Pancreas (tissue), 10 donors: ENCODE measurements around the gene ARHGEF25. TPM values are rescaled to one million over a fixed set of nuclear protein-coding genes. Genes with fewer than 3 reads are reported as not detected.
"Not testable (repeated sequence)": the region's sequence is repeated elsewhere in the genome, so short reads cannot be mapped to it uniquely, and the experiment has no call there.

ENCODE experiments used
- ATAC-seq, 4 donors: fragments of 200-7000 bp; cut with Tn5 transposase; one replicate each; pipeline versions ENCODE4 v1.8.0 to v1.9.1; 2020; ENCODE audit warnings: mild to moderate bottlenecking in 4 of 4, moderate library complexity in 4 of 4
- DNase-seq, 6 donors: peaks; one replicate each; pipeline ENCODE4 v3.0.0-alpha.2; 2020
- FAIRE-seq: peaks from 2 replicates; lab custom pipeline; 2012; peaks lifted over from hg19 to GRCh38; lab: Jason Lieb, UNC
- H3K27ac ChIP-seq, 4 donors: fragments of 200-600 bp; sonication (generic); 1 replicate in 3 of 4; 2 replicates in 1 of 4; pipeline versions ENCODE4 v1.5.0 to v1.8.0; 2020
- H3K27me3 ChIP-seq, 4 donors: fragments of 200-600 bp; one replicate each; pipeline ENCODE4 v1.8.0; 2021
- H3K36me3 ChIP-seq, 3 donors: fragments of 200-600 bp; sonication (generic) in 1 of 3; one replicate each; pipeline versions ENCODE4 v1.5.0 to v1.8.0; 2020 to 2021
- H3K4me1 ChIP-seq, 3 donors: fragments of 200-600 bp; one replicate each; pipeline ENCODE4 v1.8.0; 2021
- H3K4me3 ChIP-seq, 4 donors: fragments of 200-600 bp; sonication (generic) in 2 of 4; one replicate each; pipeline versions ENCODE4 v1.5.0 to v1.8.0; 2020 to 2021
- H3K9me3 ChIP-seq, 4 donors: fragments of 200-600 bp; one replicate each; pipeline ENCODE4 v1.8.0; 2021
- WGBS, 2 donors: extraction: QIAGEN DNeasy Blood & Tissue Kit; methylation state at CpG; one replicate each; pipeline ENCODE4 v1.1.7; 2013; 5-methylcytosine and 5-hydroxymethylcytosine counted together
- intact Hi-C, 3 donors: fragments of 100-400 bp; cut with DNase I; formaldehyde crosslinking; loops; one replicate each; pipeline versions ENCODE4 v1.11.1 to v1.14.2; 2022
- polyA plus RNA-seq, 2 donors: library from polyadenylated mRNA; stranded (reverse); fragments of 200-250 nt; gene quantifications; one replicate each; pipeline ENCODE4 v1.2.3, GENCODE V29; 2013
- total RNA-seq, 6 donors: library from RNA; stranded (reverse); fragmentation: NEBNext Ultra II Directional in 4 of 6; extraction: Animal tissue kit (Norgen Biotek cat#: 25700) in 4 of 6; gene quantifications; one replicate each; pipeline versions ENCODE4 v1.2.1 to v1.2.4, GENCODE V29; 2021 to 2023
- TF ChIP-seq, protein P1 (sequence below), 4 donors: fragments of 200-600 bp; sonication (generic) in 3 of 4; IDR thresholded peaks; one replicate each; pipeline versions ENCODE4 v1.5.0 to v1.8.0; 2021; ENCODE audit warnings: antibody characterized with exemption in 4 of 4
- donor health status: healthy with polysubstance abuse.
- donor health status: DM: no; HTN: no; CAD: no; lungs with moderate emphysema.
- donor health status: DM: no; HTN: no; CAD: no.
- donor health status: control.
- donor health status: control.
- donor health status: Bipolar disorder and iron deficiency.
- donor health status: DM: yes; HTN: yes; CAD: no.
- donor health status: DM: no; HTN: no; CAD: no.
- donor health status: DM: no; HTN: no; CAD: no.
- donor health status: DM: yes; HTN: yes; CAD: no.

ARHGEF25 gene
- total and polyA plus RNA-seq, 8 donors, result 1.8 to 22.1 (median 4.2) TPM

DNA sequence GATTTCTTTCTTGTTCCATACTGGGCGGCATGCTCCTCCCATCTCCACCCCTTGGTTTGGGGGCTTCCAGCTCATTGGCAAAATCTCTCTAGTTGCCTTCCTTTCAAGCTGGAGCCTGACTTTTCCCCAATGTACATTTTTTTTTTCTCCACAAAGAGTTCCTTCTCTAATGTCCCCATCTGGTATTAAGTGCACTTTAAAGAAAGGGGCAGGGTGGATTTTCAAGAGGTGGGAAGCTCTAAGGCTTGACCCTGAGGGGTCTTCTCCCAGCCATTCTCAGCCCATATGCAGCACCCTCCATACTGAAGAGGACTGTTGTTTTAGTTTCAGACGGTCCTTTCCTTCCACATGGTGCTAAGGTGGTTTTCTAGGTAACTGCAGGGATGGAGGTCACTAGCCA, 26.1 kb upstream of the ARHGEF25 start:
- no peak overlapping the region for H3K4me3 ChIP-seq
- intact Hi-C loops, result no loop called here
- no peak for ATAC-seq
- no peak for DNase-seq
- H3K27ac ChIP-seq, result no peak overlapping the region
- TF ChIP-seq, protein P1, sequence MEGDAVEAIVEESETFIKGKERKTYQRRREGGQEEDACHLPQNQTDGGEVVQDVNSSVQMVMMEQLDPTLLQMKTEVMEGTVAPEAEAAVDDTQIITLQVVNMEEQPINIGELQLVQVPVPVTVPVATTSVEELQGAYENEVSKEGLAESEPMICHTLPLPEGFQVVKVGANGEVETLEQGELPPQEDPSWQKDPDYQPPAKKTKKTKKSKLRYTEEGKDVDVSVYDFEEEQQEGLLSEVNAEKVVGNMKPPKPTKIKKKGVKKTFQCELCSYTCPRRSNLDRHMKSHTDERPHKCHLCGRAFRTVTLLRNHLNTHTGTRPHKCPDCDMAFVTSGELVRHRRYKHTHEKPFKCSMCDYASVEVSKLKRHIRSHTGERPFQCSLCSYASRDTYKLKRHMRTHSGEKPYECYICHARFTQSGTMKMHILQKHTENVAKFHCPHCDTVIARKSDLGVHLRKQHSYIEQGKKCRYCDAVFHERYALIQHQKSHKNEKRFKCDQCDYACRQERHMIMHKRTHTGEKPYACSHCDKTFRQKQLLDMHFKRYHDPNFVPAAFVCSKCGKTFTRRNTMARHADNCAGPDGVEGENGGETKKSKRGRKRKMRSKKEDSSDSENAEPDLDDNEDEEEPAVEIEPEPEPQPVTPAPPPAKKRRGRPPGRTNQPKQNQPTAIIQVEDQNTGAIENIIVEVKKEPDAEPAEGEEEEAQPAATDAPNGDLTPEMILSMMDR (IDR thresholded peaks at IDR 0.05), result no peak
- H3K36me3 ChIP-seq, result no peaks in the 10 kb centered on the region
- no peak for FAIRE-seq
- no peaks in the 10 kb centered on the region for H3K4me1 ChIP-seq
- H3K27me3 ChIP-seq, result no peaks in the 10 kb centered on the region
- H3K9me3 ChIP-seq, result no peaks in the 10 kb centered on the region
- WGBS, 2 donors, result 71% methylated on average over 2 of the region's 2 CpGs

- FAIRE-seq (no peak), ATAC-seq (no peak), DNase-seq (no peak)
- H3K27me3 ChIP-seq, result no peaks in the 10 kb centered on the region
- TF ChIP-seq, protein P1 (IDR thresholded peaks at IDR 0.05), result no peak
- no peaks in the 10 kb centered on the region for H3K36me3 ChIP-seq
- H3K27ac ChIP-seq, result no peak overlapping the region
- intact Hi-C loops, result no loop called here
- H3K9me3 ChIP-seq, result no peaks in the 10 kb centered on the region
- H3K4me1 ChIP-seq, result peaks cover 0 to 3% (median 0%) of the 10 kb centered on the region in 3 donors
- 86 to 93% methylated on average over 3 of the region's 3 CpGs for WGBS, 2 donors
- H3K4me3 ChIP-seq, result no peak overlapping the region
These were observed 25.1 kb upstream of the ARHGEF25 start for GRCh38 chr12:57586128-57586527.

GRCh38 chr12:57586832-57587429, 24.3 kb upstream of the ARHGEF25 start:
- no peak for FAIRE-seq
- Histone ChIP-seq H3K27me3 (no peaks in the 10 kb centered on the region), H3K4me3 (no peak overlapping the region), H3K4me1 (peaks cover under 1 to 3% (median 1%) of the 10 kb centered on the region in 3 donors), H3K9me3 (no peaks in the 10 kb centered on the region), H3K36me3 (no peaks in the 10 kb centered on the region), H3K27ac (no peak overlapping the region)
- no peak for DNase-seq
- no peak for ATAC-seq
- 67 to 70% methylated on average over 3 of the region's 3 CpGs for whole genome bisulfite sequencing, 2 donors
- intact Hi-C loops, result no loop called here
- TF ChIP-seq, protein P1 (IDR thresholded peaks at IDR 0.05), result no peak

DNA sequence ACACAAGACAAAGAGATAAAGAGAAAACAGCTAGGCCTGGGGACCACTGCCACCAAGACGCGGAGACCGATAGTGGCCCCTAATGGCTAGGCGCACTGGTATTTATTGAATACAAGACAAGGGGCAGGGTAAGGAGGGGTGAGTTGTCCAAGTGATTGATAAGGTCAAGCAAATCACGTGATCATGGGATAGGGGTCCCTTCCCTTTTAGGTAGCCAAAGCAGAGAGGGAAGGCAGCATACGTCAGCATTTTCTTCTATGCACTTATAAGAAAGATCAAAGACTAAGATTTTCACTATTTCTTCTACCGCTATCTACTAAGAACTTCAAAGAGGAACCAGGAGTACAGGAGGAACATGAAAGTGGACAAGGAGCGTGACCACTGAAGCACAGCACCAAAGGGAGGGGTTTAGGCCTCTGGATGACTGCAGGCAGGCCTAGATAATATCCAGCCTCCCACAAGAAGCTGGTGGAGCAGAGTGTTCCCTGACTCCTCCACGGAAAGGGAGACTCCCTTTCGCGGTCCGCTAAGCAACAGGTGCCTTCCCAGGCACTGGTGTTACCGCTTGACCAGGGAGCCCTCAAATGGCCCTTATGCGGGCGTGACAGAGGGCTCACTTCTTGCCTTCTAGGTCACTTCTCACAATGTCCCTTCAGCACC, 22.2 kb upstream of the ARHGEF25 start:
- H3K4me3 ChIP-seq, ATAC-seq, H3K27me3 ChIP-seq, FAIRE-seq, H3K36me3 ChIP-seq, intact Hi-C loops, DNase-seq, H3K9me3 ChIP-seq, H3K27ac ChIP-seq: not testable (repeated sequence)
- WGBS, 2 donors, result 84 to 88% methylated on average over 15 of the region's 15 CpGs
- H3K4me1 ChIP-seq, result peaks cover 3 to 10% (median 6%) of the 10 kb centered on the region in 3 donors

DNA sequence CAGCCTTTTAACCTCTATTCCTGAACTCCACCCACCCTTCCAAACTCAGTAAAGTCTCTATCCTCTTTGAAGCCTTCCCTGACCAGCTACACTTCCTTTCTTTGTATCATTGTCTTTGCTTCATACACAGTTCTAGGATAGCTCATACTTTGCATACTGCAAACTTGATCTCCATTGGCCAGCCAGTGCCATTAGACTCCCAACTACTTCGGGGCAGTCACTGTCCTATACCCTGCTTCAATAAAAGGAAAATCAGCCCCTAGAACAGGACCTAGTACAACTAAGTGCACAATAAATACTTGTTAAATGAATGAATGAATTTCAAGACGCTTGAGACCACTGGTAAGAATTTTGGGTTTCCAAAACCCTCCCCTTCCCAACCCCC, 20.8 kb upstream of the ARHGEF25 start:
- intact Hi-C loops, result no loop called here
- TF ChIP-seq, protein P1 (IDR thresholded peaks at IDR 0.05), result no peak
- peak overlapping the region; percentile 71 to 95 (median 91) for H3K4me3 ChIP-seq
- no peaks in the 10 kb centered on the region for H3K36me3 ChIP-seq
- H3K27me3 ChIP-seq, result no peaks in the 10 kb centered on the region
- H3K27ac ChIP-seq, result peak overlapping the region; percentile 45 to 75 (median 58)
- no peaks in the 10 kb centered on the region for H3K9me3 ChIP-seq
- FAIRE-seq, result no peak
- WGBS, 2 donors, result 5 to 13% methylated on average over 2 of the region's 2 CpGs
- peaks cover 3 to 10% (median 6%) of the 10 kb centered on the region in 3 donors for H3K4me1 ChIP-seq
- ATAC-seq, result peak in 1 of 4 donors; percentile 1
- no peak for DNase-seq
